GM19452 (cell line): ENCODE data around the gene GTPBP6.
"Not testable (repeated sequence)": the region's sequence is repeated elsewhere in the genome, so short reads cannot be mapped to it uniquely, and the experiment has no call there.

Source experiments
- ATAC-seq: cut with Tn5 transposase; IDR thresholded peaks from one replicate; pipeline ENCODE4 v1.9.1; 2021; ENCODE audit not compliant: unreplicated experiment

GTPBP6 gene

GRCh38 chrX:267771-268261, 50.8 kb downstream of the GTPBP6 start:
- no peak for ATAC-seq

GRCh38 chrX:265502-265901, 53.1 kb downstream of the GTPBP6 start:
- no peak for ATAC-seq

GRCh38 chrX:264634-265455, 53.8 kb downstream of the GTPBP6 start:
- no peak for ATAC-seq

GRCh38 chrX:264006-264405, 54.6 kb downstream of the GTPBP6 start:
- not testable (repeated sequence) for ATAC-seq

GRCh38 chrX:262381-262909, 56.2 kb downstream of the GTPBP6 start:
- ATAC-seq: peak; percentile 89

- no peak for ATAC-seq
These were observed 56.7 kb downstream of the GTPBP6 start for GRCh38 chrX:261919-262352.

- ATAC-seq: no peak
These were observed 57.3 kb downstream of the GTPBP6 start for GRCh38 chrX:261167-261918.

GRCh38 chrX:259692-260355, 58.8 kb downstream of the GTPBP6 start:
- ATAC-seq: no peak

- ATAC-seq: no peak
These were observed 60.1 kb downstream of the GTPBP6 start for GRCh38 chrX:258291-259040.

GRCh38 chrX:257681-258289, 60.8 kb downstream of the GTPBP6 start:
- no peak for ATAC-seq

GRCh38 chrX:257054-257453, 61.5 kb downstream of the GTPBP6 start:
- not testable (repeated sequence) for ATAC-seq

GRCh38 chrX:255923-256331, 62.7 kb downstream of the GTPBP6 start:
- no peak for ATAC-seq
